Measurements from ENCODE around the gene CD48.
"Not testable (repeated sequence)": the region's sequence is repeated elsewhere in the genome, so short reads cannot be mapped to it uniquely, and the experiment has no call there.

CD48 gene

DNA sequence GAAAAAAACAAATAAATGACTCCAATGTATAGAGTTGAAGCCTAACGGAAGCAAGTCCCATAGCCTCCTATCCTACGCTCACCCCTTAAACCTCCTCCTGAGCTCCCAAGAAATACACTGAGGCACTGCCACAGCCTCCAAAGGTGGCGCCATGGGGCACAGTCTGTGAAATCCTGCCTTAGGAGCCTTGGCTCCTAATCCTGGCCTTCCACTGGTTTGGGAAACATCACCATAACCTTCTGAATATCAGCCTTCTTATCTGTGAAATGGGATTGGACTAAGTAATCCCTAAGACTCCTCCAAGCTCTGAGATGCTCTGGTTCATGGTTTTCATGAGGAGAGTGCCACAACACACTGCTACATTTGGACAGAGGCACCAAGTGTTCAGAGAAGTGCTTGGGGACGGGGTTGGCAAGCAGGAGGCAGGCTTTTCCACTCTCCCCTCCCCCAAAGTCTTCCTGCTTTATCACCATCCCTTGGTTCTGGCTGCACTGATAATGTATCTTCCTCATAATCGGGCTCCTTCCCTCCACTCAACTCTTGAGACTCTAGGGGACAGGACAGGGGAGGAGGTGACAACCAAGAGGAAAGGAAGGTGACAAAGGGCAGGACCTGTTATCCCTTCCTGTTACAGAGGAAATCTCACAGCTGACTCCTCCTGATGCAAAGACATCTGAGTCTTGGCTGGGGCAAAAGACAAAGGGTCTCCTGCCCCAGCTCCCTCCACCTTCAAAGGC is 30.2 kb upstream of the CD48 start:
- DNase-seq (ENCODE audit: low spot score) = no peak

DNA sequence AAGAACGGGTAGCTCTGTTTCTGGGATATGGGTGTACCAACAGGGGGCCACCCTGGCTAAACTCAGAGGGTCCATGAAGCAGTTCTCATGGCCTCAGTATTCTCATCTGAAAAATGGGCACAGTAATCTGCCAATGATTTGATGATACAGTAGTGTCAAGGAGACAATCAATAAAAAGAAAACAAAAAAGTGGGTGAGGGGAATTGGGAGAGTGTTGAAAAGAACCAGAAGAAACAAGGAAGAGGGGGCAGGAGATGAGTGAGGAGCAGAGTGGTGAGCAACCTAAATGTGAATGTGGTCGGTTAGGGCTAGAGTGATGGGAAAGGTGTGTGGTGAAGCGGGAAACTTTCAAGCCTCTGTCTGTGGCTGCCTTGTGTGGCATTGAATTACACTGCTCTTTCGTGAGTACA is 29.5 kb upstream of the CD48 start:
- no peak for DNase-seq (ENCODE audit: low spot score)

DNA sequence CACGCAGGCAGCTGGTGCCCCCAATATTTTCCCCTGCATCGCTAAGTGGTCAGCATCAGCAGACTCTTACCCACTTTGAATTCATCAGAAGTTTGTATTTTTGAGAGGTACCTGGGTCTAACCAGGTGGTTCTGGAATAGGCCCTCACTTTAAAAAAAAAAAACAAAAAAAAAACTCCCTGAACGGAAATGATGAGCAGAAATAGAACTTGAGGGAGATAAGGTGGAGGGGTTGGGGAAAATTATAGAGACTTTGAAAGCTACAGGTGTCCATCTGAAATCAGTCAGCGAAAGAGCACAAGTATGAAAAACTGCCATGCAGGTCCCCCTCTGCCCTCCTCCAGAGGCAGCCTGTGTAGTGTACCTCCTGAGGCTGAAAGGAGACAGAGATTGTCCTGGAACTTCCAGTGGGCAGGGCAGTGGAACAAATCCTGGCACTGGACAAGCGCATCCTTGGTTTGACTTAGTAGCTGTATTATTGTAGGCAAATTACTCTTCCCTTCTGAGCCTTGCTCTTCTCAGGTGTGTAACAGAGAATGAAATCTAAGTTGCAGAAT is 28.6 kb upstream of the CD48 start:
- DNase-seq (ENCODE audit: low spot score) = no peak

DNA sequence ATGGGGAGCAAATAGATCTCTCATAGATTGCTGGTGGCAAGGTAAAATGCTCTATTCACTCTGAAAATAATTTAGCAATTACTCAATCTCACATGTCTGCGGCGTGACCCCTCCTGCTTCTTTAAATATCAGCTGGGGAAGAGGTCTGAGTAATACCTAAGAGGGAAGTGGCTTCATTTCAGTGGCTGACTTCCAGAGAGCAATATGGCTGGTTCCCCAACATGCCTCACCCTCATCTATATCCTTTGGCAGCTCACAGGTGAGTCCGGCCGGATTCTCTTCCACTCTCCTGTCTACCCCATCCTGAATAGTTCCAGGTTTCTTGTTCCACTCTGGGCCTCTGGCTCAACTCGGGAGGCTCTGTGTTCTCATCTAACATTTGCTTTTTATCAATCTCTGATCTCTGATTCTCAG is 27.5 kb upstream of the CD48 start, which contains the start of gene SLAMF7:
SLAMF7 (plus strand) TSS at position 150 of the 414 bp plus-strand sequence; CDS start at position 205, 55 bp downstream.
- DNase-seq (ENCODE audit: low spot score) = no peak

DNA sequence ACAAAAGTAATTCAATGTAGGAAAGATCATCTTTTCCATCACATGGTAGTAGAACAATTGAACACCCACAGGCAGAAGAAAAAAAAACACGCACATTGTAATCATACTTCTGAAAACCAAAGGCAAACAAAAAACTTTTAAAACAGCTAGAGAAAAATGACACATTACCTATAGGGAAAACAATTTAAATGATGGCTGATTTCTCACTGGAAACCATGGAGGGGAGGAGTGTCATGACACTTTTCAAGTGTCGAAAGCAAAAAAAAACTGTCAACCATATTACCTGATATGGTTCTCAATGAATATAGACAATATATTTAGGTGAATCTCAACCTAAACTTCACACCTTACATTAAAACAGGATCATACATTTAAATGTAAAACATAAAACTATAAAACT is 26.6 kb upstream of the CD48 start:
- no peak for DNase-seq (ENCODE audit: low spot score)

DNA sequence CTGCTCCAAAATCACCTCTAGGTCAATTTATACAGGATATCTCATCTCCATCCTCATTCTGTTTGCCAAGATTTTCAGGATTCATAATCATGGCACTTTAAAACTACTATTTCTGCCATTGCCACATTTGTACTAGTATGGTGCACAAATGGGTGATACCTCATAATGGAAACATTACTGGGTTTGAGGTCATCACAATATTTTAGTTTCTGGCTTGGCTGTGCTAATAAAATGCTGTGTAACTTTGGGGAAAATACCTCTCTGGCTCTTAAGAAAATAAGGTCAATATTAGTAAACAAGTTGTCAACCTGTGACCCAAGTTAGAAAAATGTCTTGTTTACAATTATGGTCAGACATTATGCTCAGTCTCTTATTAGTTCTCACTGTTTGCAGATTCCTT is 22.7 kb upstream of the CD48 start:
- no peak for DNase-seq (ENCODE audit: low spot score)

DNA sequence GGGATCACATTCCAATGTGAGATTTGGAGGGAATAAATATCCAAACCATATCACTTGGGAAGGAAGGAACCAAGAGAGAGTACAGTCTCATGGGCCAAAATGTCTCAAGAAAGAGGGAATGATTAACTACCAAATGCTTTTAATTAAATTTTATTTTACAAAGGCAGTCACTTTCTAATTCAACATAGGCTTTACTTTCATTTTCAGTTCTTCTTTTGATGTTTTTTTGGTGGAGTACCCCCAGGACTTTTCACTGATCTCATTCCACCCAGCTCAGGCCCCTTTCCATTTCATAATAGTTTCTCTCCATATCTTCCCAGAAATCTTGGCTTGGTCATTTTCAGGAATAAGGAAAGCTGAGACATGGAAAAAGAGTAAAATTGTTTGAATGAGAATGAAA is 22.3 kb upstream of the CD48 start:
- DNase-seq (ENCODE audit: low spot score) = no peak

DNA sequence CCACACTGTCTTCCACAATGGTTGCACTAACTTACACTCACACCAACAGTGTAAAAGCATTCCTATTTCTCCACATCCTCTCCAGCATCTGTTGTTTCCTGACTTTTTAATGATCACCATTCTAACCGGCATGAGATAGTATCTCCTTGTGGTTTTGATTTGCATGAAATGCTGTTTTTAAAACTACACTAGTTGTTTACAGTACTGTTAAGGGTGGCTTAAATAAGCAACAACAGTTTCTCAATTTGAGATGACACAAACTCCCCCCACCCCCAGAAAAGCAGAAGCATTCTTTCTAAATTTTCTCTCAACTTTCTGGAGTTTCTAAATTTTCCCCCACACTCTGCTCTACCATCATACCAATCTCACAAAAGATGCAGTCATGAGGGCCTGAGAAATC is 20.4 kb upstream of the CD48 start:
- no peak for DNase-seq (ENCODE audit: low spot score)

DNA sequence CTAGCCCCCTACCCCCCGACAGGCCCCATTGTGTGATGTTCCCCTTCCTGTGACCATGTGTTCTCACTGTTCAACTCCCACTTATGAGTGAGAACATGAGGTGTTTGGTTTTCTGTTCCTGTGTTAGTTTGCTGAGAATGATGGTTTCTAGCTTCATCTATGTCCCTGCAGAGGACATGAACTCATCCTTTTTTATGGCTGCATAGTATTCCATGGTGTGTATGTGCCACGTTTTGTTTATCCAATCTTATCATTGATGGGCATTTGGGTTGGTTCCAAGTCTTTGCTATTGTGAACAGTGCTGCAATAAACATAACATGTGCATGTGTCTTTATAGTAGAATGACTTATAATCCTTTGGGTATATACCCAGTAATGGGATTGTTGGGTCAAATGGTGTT is 19.9 kb upstream of the CD48 start:
- DNase-seq (ENCODE audit: low spot score) = not testable (repeated sequence)

DNA sequence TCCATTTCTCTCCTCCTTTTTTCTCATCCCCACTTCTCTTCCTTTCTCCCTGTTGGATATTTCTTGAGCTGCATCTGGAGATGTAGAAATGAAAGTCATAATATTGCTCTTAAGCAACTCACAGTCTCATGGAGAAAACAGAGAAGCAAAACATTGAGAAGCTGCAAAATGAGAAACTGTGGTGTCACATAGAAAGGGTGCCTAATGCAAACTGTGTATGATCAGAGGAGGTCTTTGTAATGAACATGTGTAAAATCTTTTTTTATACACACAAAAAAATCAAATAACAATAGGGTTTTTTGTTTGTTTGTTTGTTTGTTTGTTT is 15.7 kb upstream of the CD48 start:
- DNase-seq (ENCODE audit: low spot score) = no peak

DNA sequence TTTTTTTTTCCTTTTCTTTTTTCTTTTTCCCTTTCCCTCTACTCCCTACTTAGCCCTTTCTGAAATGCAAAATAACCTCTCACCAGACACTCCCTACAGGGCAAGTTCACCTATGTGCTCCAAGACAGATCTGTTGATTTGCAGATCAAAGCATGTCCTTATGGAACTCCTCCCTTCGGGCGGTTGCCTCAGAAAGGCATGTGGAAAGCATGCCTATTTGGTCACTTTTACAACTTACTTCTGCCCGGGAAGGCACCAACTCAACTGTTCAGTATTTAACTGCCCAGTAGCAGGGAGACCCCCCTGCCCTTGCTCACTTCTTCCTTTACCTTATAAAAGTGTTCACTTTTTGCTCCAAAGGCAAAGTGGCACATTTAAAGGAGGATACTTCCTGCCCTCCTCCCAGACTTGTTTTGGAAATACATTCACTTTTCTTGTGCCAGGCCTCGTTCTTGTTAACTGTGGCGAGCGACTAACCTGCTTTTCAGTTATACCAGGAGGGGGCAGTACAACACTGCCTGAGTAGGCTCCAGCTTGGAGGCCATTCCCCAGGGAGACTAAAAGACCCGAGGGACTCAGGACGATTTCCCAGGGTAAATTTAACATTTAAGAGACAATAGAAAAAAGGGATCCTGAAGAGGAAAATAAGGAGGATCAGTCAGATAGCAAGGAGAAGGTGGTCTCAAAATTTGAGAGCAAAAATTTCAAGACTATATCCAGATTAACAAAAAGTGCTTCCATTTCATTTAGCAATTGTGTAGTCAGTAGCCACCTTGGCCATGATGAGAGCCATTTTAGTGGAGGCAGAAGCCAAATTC is 15.1 kb upstream of the CD48 start:
- peak; percentile 9 for DNase-seq (ENCODE audit: low spot score)

DNA sequence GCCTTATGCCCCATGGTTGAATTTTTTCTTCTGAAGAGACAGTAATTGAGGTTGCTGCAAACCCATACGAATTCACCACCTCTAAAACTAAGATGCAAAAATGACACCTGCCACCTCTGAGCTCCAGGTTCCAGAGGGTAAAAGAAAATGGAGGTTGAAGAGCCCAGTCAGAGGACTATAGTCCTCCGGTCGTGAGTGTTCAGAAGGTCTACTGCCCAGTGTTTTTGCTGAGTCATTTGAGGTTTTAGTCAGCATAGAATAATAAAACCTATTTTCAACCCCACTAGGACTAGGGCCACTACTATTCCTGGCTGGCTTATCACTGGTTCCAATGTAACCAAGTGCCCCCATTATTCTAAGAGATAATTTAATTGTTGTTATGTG is 14.5 kb upstream of the CD48 start:
- no peak for DNase-seq (ENCODE audit: low spot score)

DNA sequence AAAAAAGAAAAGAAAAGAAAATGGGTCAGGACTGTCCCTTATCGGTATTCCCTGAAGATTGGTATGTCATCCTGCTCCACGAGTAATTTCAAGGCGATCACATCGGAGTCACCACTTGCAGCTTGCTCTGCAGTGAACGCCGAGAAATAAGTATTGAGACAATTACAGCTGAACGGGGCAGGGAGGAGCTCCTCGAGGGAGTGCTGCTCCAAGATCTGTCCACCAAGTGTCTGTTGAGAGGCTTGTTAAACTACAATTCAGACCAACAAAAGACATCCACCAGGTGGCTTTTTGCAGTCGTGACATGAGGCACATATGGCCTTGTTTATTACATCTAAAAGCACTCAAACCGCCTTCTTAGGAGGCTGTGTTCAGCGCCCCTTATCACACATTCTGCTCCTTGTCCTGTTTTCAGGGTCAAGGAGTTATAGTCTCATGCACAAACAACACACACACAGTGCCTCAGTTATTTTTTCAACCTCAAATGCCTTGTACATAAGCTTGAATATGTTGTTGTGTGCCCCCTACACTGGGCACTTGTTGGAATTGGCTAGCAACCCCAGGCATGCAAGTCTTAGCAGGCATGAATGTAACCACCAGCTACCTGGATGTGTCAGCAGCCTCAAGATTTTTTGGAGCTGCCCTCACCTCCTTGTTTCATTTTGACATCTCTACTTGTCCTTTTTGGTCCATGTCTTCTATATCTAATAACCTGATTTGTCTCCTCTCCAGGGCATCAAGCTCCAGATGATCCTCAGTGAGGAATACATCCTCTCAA is 13.0 kb upstream of the CD48 start:
- no peak for DNase-seq (ENCODE audit: low spot score)

DNA sequence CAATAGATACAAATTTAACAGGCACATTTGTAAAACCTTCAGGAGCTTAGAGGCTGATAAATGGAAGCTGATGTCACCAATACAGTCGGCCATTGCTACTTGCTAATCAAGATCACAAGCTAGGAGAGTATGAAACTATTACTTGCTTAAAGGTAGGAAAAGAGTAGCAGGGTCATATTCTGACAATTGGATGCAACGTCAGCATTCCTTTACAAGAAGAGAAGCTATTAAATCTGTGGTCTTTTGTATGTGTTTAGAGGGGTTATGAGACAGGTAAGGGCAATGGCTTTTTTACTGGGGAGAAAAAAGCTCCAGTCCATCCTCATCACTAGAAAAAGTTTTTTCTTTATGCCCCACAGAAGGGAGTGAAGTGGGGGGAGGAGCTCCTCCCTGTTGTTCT is 11.7 kb upstream of the CD48 start:
- DNase-seq (ENCODE audit: low spot score) = no peak

DNA sequence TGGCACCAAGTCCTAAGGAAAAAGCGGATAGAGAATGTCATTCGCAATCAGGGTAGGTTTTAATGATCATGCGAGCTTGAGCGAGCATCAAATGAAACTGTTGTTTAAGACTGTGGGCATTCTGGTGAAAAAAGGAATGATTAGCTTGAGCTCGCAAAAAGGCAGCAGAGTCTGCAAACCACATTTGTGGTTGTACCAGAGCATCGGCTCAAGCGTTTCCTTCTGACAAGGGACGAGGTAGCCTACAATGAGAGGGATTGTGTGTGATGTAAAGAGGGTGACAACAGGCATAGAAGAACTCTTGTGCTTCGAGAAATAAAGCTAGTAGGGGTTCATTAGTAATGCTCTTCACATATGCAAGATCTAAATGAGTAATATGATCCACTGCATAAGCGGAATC is 11.1 kb upstream of the CD48 start:
- no peak for DNase-seq (ENCODE audit: low spot score)

DNA sequence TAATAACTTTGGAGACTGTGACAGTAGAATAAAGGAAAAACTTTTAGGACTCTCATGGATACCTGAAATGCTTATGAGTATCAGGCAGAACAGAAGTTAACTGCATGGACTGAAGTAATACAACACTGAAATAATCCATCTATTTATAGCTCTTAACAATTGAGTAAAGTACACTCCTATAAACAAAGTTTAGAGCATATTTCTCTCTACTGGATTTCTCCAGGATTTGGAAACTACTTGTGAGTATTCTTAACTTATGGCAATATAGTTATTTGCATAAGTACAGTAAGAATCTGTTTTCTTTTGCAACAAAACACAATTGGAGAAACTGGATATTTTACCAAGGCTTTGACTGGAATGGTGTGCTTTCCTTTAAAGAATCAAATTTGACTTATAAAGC is 9.9 kb upstream of the CD48 start:
- DNase-seq (ENCODE audit: low spot score) = no peak

DNA sequence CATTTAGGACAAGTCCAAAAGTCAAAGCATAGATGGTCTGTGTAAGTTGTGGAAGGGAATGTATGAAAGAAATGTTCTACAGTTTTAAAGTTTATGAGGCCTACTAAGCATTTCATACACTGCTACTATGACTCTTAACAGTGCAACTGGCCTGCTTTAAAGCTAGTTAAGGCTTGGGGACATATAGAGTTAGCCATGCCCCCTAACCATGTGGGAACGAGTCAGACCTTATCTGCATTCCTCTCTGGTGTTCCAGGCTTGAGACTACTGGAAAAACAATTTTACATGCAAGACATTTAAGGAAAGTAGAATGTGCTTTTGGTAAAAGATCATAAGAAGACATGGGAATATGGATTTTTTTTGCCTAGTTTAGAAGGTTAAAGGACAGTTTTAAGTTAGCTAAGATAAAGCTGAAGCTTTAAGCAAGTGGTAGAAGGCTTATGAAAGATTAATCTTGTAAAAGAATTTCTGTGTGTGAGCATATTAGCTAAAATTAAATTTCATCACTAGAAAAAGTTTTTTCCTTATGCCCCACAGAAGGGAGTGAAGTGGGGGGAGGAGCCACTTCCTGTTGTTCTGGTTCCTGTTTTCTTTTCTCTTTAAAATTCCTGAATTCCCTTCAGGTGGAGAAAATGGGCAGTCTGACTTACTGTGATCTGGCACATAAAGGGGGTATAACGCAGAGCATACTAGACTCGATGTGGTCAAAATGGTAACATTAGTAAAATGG is 8.9 kb upstream of the CD48 start:
- DNase-seq (ENCODE audit: low spot score) = no peak

DNA sequence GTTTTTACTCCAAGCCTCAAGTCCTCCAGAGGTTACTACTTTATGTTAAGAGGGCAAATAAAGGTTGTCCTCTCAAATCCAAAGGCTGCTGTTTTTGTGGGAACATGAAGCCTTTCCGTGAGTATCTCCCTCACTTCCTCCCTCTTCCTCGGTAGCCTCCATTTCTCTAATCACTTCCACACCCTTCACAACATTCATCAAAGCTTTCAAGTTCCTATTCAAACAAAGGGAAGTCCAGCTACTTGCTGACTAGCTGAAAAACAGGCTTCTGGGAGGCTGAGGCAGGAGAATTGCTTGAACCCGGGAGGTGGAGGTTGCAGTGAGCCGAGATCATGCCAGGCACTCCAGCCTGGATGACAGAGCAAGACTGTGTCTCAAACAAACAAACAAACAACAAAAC is 6.6 kb upstream of the CD48 start:
- DNase-seq (ENCODE audit: low spot score) = no peak

DNA sequence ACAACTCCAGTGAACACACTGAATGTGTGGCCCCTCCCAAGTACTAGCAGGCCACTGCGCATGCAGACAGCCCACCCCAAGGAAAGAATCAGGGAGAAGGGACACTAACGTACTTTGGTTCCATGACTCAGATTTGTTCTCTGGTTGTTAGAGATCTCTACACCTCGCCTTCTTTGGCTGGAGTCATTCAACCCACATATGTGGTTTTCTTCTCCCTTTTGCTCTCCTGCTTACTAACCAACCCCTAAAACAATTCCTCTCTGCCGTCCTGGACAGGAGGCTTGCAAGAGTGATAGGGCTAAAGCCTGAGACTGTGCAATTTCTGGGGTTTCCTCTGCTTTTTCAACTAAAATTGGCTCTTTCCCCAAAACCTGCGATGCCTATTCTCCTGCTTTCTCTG is 5.7 kb upstream of the CD48 start:
- no peak for DNase-seq (ENCODE audit: low spot score)

DNA sequence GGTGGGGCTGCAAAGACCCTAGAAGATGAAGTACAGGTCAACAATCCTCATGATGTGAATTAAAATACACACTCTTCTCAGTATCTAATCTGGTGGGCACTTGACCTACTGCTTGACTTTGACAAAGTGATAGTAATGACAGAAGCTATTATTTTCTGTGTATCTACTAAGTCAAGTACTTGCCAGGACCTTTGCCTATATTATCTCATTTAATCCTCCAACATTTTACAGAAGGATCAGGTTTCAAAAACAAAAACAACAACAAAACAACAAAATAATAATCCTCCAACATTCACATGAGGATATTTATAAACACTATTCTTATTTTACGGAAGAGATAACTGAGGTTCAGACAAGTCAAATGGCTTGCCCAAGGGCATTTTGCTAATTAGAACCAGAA is 4.4 kb upstream of the CD48 start:
- no peak for DNase-seq (ENCODE audit: low spot score)

DNA sequence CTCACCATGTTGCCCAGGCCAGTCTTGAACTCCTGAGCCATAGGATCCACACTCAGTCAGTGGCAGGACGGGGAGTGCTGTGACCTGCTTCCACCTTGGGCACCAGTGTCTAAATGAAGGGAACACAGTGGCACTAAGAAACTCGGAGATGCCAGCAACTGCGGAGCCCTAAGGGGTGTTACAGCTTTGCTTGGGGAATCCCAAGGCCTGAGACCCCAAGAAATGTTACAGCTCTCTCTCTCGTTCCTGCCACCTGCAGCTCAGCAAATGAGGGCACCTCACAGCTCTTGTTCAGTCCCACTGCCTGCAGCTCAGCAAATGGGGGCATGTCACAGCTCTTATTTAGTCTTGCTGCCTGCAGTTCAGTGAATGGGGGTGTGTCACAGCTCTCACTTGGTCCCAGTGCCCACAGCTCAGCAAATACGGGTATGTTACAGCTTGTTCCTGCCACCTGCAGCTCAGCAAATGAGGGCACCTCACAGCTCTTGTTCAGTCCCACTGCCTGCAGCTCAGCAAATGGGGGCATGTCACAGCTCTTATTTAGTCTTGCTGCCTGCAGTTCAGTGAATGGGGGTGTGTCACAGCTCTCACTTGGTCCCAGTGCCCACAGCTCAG is 2.5 kb upstream of the CD48 start:
- DNase-seq (ENCODE audit: low spot score) = not testable (repeated sequence)

DNA sequence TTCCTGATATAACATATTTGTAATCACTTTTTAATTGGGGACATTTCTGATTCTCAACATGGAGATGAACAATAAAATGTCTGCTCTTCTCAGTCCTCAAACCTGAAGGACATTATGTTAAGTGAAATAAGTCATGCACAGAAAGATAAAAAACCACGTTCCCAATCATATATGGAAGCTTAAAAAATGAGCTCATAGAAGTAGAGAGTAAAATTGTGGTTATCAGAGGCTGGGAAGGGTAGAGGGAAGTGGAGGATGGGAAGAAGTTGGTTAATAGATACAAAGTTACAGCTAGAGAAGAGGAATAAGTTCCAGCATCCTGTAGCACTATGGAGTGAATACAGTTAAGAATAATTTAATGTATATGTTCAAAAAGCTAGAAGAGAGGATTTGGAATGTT is 1.5 kb upstream of the CD48 start:
- DNase-seq (ENCODE audit: low spot score) = no peak

Data from hepatic stellate cell (primary cell).